BLaER1 (cell line): ENCODE results near the gene PLN.

Source experiments
- H3K27ac ChIP-seq: shearing (Covaris generic); formaldehyde crosslinking; 2 replicates; pipeline ENCODE4 v1.8.1; 2022
- H3K27me3 ChIP-seq: shearing (Covaris generic); formaldehyde crosslinking; 2 replicates; pipeline ENCODE4 v1.8.1; 2022
- H3K36me3 ChIP-seq: shearing (Covaris generic); formaldehyde crosslinking; 2 replicates; pipeline ENCODE4 v1.8.1; 2022
- H3K4me1 ChIP-seq: shearing (Covaris generic); formaldehyde crosslinking; 2 replicates; pipeline ENCODE4 v1.8.1; 2022
- H3K4me2 ChIP-seq: shearing (Covaris generic); formaldehyde crosslinking; 2 replicates; pipeline ENCODE4 v1.8.1; 2022
- H3K4me3 ChIP-seq: shearing (Covaris generic); formaldehyde crosslinking; 2 replicates; pipeline ENCODE4 v1.8.1; 2022
- H3K9ac ChIP-seq: shearing (Covaris generic); formaldehyde crosslinking; 2 replicates; pipeline ENCODE4 v1.8.1; 2022
- H3K9me3 ChIP-seq: shearing (Covaris generic); formaldehyde crosslinking; 2 replicates; pipeline ENCODE4 v1.8.1; 2022
- H4K20me1 ChIP-seq: shearing (Covaris generic); formaldehyde crosslinking; 2 replicates; pipeline ENCODE4 v1.8.1; 2022
- Cebpa-rat ChIP-seq: shearing (Covaris generic); IDR thresholded peaks from 2 replicates; pipeline ENCODE4 v1.8.1; 2022

Gene PLN

GRCh38 chr6:118548136-118548535, at the start of gene PLN:
Gene PLN (plus strand): TSS chr6:118548296. CDS start chr6:118558922, 10,626 bp downstream.
- no peak within 1 kb of the TSS for H3K27ac ChIP-seq
- H3K4me2 ChIP-seq = no peak within 1 kb of the TSS
- H4K20me1 ChIP-seq = no peaks in the 10 kb centered on the region
- peaks cover 6% of the 10 kb centered on the region for H3K4me1 ChIP-seq
- H3K4me3 ChIP-seq = no peak within 1 kb of the TSS
- H3K9ac ChIP-seq = no peak within 1 kb of the TSS
- no peaks in the 10 kb centered on the region for H3K9me3 ChIP-seq
- TF ChIP-seq Cebpa-rat = no peak
- H3K36me3 ChIP-seq = no peaks in the 10 kb centered on the region
- H3K27me3 ChIP-seq = no peaks in the 10 kb centered on the region

- H3K9me3 ChIP-seq = no peaks in the 10 kb centered on the region
- H3K4me3 ChIP-seq = no peak overlapping the region
- H3K4me1 ChIP-seq = no peaks in the 10 kb centered on the region
- peaks cover 10% of the 10 kb centered on the region; the same call in 1 of the 2 replicates for H3K36me3 ChIP-seq
- H3K27me3 ChIP-seq = no peaks in the 10 kb centered on the region
- no peak for TF ChIP-seq Cebpa-rat
- H3K9ac ChIP-seq = no peak overlapping the region
- no peaks in the 10 kb centered on the region for H4K20me1 ChIP-seq
- H3K4me2 ChIP-seq = no peak overlapping the region
- H3K27ac ChIP-seq = no peak overlapping the region
Observed at GRCh38 chr6:118500130-118501015, 47.7 kb upstream of the PLN start.

DNA sequence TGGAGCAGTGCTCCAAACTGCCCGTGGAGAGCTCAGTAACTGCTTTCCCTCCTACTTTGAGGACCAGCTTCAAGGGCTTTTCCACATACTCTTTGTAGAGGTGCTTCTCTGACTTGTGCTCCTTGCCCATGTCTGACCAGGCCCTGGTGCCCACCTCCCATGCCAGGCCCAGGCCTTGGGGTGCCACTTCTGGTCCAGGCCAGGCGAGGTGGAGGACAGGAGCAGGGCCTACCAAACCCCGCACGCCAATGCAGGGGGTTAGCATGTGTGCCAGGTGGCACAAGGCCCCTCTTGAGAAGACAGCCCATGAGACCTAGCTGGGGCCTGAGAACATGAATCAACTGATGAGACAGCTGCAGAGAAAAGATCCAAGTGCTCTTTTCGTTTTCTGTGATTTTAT, 47.0 kb upstream of the PLN start:
- no peak for TF ChIP-seq Cebpa-rat
- Histone ChIP-seq H4K20me1 (no peaks in the 10 kb centered on the region), H3K4me3 (no peak overlapping the region)

DNA sequence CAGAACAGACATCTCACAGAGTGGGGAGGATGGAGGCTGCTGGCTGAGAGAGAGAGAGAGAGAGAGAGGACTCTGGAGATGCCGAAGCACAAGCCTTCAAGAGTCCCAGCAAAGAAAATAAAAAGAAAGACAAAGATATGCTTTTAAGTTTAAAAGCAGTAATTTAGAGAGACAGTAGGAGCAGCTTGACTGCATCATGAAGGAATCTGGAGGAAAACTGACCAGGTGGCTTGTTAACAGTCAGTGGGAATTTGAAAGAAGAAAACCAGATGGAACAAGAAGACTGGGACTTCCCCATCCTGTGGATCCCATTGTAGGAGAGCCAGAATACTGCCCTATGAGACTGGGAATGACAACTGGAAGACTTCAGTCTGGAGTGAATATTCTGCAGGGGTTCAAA, 46.3 kb upstream of the PLN start:
- Histone ChIP-seq H3K27ac (no peak overlapping the region), H3K9me3 (no peaks in the 10 kb centered on the region), H3K9ac (no peak overlapping the region), H3K4me3 (no peak overlapping the region), H3K36me3 (0 out of 2 replicates have a peak, but pooled peaks cover 5% of the 10 kb centered on the region), H3K27me3 (no peaks in the 10 kb centered on the region), H4K20me1 (no peaks in the 10 kb centered on the region), H3K4me1 (no peaks in the 10 kb centered on the region), H3K4me2 (no peak overlapping the region)
- no peak for TF ChIP-seq Cebpa-rat

More for the DNA sequence above, 47.0 kb upstream of the PLN start:
- Histone ChIP-seq H3K9ac (no peak overlapping the region), H3K27me3 (no peaks in the 10 kb centered on the region), H3K4me2 (no peak overlapping the region), H3K27ac (no peak overlapping the region), H3K36me3 (0 out of 2 replicates have a peak, but pooled peaks cover 5% of the 10 kb centered on the region), H3K4me1 (no peaks in the 10 kb centered on the region), H3K9me3 (no peaks in the 10 kb centered on the region)

DNA sequence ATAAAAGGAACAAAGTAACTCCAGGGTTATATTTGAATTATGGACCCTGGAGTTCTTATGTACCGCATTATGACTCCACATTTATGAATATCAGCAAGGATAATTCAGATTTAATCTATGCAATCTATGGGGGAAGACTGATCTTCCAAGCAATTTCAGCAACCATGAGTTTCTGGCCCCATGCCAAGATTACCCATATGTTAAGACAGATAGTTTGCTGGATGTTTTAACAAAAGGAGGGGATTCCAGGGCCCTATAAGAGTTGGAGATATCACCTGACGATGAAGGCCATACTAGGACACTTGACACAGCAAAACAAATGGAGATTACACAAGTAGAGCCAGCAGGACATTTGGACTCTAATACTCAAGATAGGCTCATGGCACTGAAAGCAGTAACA, 45.9 kb upstream of the PLN start:
- Histone ChIP-seq H3K4me3 (no peak overlapping the region), H3K36me3 (0 out of 2 replicates have a peak, but pooled peaks cover 5% of the 10 kb centered on the region), H3K27me3 (no peaks in the 10 kb centered on the region), H3K27ac (no peak overlapping the region), H3K9ac (no peak overlapping the region), H3K9me3 (no peaks in the 10 kb centered on the region), H3K4me2 (no peak overlapping the region), H3K4me1 (no peaks in the 10 kb centered on the region), H4K20me1 (no peaks in the 10 kb centered on the region)
- no peak for TF ChIP-seq Cebpa-rat

DNA sequence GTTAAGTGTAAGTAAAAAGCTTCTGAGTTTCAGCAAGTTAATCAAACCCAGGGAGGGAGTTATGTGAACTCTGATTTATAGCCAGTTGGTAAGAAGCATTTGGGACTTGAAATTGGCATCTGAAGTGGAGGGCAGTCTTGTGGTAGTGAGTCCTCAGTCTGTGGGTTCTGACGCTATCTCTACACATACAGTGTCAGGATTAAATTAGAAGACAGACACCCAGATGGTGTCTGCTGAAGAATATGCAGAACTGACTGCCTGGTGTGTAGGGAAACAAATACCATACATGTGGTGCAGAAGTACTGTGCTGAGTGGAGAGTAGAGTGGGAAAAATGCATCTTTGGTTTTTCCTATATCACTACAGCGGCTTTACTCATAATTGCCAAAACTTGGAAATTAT, 43.5 kb upstream of the PLN start:
- TF ChIP-seq Cebpa-rat = no peak
- H3K27ac ChIP-seq = no peak overlapping the region
- 0 out of 2 replicates have a peak, but pooled peaks cover 5% of the 10 kb centered on the region for H3K36me3 ChIP-seq
- H3K4me1 ChIP-seq = no peaks in the 10 kb centered on the region
- H3K9ac ChIP-seq = no peak overlapping the region
- no peaks in the 10 kb centered on the region for H4K20me1 ChIP-seq
- H3K4me3 ChIP-seq = no peak overlapping the region
- H3K9me3 ChIP-seq = no peaks in the 10 kb centered on the region
- no peaks in the 10 kb centered on the region for H3K27me3 ChIP-seq
- H3K4me2 ChIP-seq = no peak overlapping the region

GRCh38 chr6:118505656-118506055, 42.4 kb upstream of the PLN start:
- Histone ChIP-seq H3K27ac (no peak overlapping the region), H3K36me3 (0 out of 2 replicates have a peak, but pooled peaks cover 5% of the 10 kb centered on the region), H3K4me1 (no peaks in the 10 kb centered on the region), H3K4me3 (no peak overlapping the region), H3K27me3 (no peaks in the 10 kb centered on the region), H4K20me1 (no peaks in the 10 kb centered on the region), H3K9ac (no peak overlapping the region), H3K9me3 (no peaks in the 10 kb centered on the region), H3K4me2 (no peak overlapping the region)
- TF ChIP-seq Cebpa-rat = no peak

DNA sequence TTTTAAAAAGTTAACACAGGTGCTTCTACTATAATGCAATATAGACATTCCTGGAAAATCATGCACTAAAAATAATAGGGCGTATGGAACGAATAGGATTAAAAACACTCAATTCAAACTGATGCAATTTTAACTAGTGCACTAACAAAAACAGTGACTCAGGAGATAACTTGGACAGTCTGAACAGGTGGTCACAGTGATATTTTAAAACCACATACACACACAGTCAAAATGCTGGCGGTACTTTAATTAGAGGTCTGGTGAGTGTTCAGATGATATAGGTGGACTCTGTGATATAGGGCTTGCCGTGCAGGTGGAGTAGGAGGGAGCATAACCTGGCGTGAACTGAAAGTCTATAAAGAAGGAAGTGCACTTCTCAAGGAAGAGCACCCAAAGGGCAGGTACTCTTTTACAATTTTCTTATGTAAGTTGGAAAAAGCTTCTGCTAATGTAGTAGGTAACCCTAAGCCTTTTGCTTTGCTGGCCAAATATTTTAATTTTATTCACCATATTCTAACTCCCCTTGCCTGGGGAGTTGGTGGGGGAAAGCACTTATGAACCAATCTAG, 41.9 kb upstream of the PLN start:
- Histone ChIP-seq H3K27me3 (no peaks in the 10 kb centered on the region), H3K4me1 (no peaks in the 10 kb centered on the region), H3K36me3 (0 out of 2 replicates have a peak, but pooled peaks cover 5% of the 10 kb centered on the region), H3K9me3 (no peaks in the 10 kb centered on the region), H3K27ac (no peak overlapping the region), H3K9ac (no peak overlapping the region), H3K4me3 (no peak overlapping the region), H3K4me2 (no peak overlapping the region), H4K20me1 (no peaks in the 10 kb centered on the region; the same call in 1 of the 2 replicates)
- TF ChIP-seq Cebpa-rat = no peak

- Histone ChIP-seq H3K27ac (no peak overlapping the region), H4K20me1 (no peaks in the 10 kb centered on the region; the same call in 1 of the 2 replicates), H3K4me3 (no peak overlapping the region), H3K27me3 (no peaks in the 10 kb centered on the region), H3K4me2 (no peak overlapping the region), H3K36me3 (0 out of 2 replicates have a peak, but pooled peaks cover under 1% of the 10 kb centered on the region), H3K9ac (no peak overlapping the region), H3K4me1 (no peaks in the 10 kb centered on the region), H3K9me3 (no peaks in the 10 kb centered on the region)
- TF ChIP-seq Cebpa-rat = no peak
Observed at GRCh38 chr6:118507636-118508035, 40.5 kb upstream of the PLN start.

DNA sequence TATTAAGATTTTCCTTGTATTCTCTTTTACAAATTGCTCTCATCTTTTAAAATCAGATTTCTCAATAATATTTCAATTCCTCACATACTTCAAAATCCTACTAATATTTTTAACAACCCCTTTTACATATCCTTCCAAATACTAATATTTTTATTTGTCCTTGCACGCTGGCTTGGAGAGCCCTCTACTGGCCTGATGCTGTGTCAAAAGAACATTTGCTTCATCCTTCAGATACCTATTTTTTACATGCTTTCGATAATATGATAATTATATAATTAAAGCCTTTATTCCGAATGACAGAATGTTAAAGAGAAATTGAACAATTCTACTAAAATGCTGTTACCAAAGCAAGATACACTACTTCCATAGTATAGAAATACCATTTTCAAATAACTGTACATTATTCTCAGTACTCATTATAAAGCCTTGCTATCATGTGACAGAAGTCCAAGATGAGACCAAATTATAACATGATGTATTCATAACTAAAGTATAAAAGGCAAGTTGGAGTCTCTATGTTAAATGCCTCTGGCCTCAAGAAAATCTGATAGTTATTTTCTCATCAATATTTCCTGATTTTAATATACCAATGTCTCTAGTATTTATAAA, 39.0 kb upstream of the PLN start:
- no peaks in the 10 kb centered on the region; the same call in 1 of the 2 replicates for H4K20me1 ChIP-seq
- H3K9me3 ChIP-seq = no peaks in the 10 kb centered on the region
- no peak overlapping the region for H3K4me3 ChIP-seq

More for the DNA sequence above, 39.0 kb upstream of the PLN start:
- Histone ChIP-seq H3K27me3 (no peaks in the 10 kb centered on the region), H3K4me2 (no peak overlapping the region), H3K27ac (no peak overlapping the region), H3K36me3 (no peaks in the 10 kb centered on the region), H3K9ac (no peak overlapping the region), H3K4me1 (no peaks in the 10 kb centered on the region)
- TF ChIP-seq Cebpa-rat = no peak
